ENCODE data around the gene UST.
"Not testable (repeated sequence)": the region's sequence is repeated elsewhere in the genome, so short reads cannot be mapped to it uniquely, and the experiment has no call there.

The UST gene

GRCh38 chr6:149003560-149003959 lies 256.7 kb downstream of the UST start:
- no peak overlapping the region for H3K27ac ChIP-seq
- TF ChIP-seq, protein P1, sequence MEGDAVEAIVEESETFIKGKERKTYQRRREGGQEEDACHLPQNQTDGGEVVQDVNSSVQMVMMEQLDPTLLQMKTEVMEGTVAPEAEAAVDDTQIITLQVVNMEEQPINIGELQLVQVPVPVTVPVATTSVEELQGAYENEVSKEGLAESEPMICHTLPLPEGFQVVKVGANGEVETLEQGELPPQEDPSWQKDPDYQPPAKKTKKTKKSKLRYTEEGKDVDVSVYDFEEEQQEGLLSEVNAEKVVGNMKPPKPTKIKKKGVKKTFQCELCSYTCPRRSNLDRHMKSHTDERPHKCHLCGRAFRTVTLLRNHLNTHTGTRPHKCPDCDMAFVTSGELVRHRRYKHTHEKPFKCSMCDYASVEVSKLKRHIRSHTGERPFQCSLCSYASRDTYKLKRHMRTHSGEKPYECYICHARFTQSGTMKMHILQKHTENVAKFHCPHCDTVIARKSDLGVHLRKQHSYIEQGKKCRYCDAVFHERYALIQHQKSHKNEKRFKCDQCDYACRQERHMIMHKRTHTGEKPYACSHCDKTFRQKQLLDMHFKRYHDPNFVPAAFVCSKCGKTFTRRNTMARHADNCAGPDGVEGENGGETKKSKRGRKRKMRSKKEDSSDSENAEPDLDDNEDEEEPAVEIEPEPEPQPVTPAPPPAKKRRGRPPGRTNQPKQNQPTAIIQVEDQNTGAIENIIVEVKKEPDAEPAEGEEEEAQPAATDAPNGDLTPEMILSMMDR (IDR thresholded peaks at IDR 0.05), result no peak
- no peak for TF ChIP-seq ZFX (IDR thresholded peaks at IDR 0.05; ENCODE audit: borderline replicate concordance)

DNA sequence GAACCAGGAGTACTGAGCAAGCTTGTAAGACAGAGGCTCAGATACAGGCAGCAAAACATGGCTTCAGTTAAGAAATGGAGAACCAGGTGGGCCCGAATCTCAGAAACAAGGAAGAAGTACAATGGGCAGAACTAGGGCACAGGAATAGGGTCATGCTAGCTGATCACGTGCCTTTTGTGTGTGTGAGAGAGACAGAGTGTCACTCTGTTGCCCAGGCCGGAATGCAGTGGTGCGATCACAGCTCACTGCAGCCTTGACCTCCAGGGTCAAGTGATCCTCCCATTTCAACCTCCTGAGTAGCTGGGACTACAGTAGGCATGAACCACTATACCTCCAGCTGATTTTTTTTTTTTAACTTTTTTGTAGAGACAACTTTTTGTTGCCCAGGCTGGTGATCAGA lies 257.8 kb downstream of the UST start:
- TF ChIP-seq ZFX (IDR thresholded peaks at IDR 0.05; ENCODE audit: borderline replicate concordance), result no peak
- TF ChIP-seq, protein P1 (IDR thresholded peaks at IDR 0.05), result no peak
- H3K27ac ChIP-seq, result no peak overlapping the region

- H3K27ac ChIP-seq, result not testable (repeated sequence)
These were observed 259.4 kb downstream of the UST start for GRCh38 chr6:149006236-149006635.

DNA sequence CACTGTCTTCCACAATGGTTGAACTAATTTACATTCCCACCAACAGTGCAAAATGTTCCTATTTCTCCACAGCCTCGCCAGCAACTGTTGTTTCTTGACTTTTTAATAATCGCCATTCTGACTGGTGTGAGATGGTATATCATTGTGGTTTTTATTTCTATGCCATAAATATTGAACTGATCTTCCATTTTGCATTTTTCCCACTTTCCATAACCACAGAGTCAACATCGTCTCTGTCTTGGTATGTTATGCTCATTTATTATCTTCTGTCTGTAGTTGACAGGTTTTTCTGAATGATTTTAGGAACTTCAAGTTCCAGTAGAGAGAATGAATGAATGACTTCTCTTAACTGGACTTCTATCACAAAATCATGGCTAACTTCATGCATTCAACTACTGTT lies 259.8 kb downstream of the UST start:
- H3K27ac ChIP-seq, result no peak overlapping the region
- no peak for TF ChIP-seq ZFX (IDR thresholded peaks at IDR 0.05; ENCODE audit: borderline replicate concordance)
- TF ChIP-seq, protein P1 (IDR thresholded peaks at IDR 0.05), result no peak

DNA sequence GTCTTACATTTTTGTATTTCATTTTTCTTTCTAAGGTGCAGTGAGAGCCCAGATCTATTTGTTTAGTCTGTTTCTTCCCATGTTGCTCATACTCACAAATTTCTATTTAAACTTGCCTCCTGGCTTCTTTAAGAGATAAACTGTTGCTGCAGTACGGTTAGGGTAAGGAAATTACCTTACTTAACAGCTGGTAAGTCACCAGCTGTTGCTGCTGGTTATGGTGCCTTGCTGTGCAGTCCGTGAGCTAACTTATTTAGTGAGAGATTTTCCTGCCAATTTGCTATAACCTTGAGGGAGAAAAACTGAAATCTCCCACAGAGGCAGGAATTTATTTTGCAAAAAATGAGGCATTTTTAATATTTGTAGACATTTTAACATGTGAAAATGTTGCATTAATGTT lies 261.0 kb downstream of the UST start:
- no peak overlapping the region for H3K27ac ChIP-seq

DNA sequence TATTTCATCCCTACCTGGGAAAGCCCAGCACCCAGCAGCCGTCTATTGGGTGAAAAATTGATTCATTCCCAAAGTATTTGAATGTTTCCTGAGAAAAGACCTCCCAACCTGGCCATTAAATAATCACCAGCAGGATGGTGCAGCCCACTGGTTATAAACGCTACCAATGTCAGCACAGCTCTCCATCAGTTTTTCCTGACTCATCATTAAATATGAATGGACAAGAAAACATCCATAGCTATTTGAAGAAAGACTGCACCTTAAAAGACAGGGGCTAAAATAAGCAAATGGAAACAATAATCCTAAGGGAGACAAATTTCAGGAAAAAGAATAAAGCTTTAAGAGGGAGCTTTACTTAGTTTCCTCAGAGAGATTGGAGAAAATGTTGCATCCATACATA lies 261.9 kb downstream of the UST start:
- no peak overlapping the region for H3K27ac ChIP-seq
- TF ChIP-seq, protein P1 (IDR thresholded peaks at IDR 0.05), result no peak
- no peak for TF ChIP-seq ZFX (IDR thresholded peaks at IDR 0.05; ENCODE audit: borderline replicate concordance)

More for the DNA sequence above, 261.0 kb downstream of the UST start:
- no peak for TF ChIP-seq ZFX (IDR thresholded peaks at IDR 0.05; ENCODE audit: borderline replicate concordance)
- TF ChIP-seq, protein P1 (IDR thresholded peaks at IDR 0.05), result no peak

DNA sequence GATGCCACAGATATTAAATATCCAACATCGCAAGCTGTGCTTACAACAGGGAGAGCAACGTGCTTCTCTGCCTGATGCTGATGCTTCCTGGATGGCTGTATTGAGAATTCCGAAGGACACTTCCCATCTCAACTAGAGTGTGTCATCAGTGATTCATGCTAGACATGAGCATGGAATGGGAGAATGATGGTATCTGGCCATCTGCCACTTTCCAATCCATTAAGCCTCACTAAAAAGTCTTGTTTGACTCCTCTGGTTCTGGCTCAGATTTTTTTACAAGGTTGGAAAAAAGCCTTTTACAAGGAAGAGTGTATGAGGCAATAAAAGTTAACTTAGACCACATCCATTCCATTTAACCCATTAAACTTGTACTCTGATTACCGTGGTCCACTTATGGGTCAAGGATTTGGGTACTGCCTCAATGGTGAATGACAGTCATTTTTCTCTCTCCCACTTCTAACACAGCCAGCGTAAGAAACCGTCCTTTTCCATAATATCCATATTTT lies 265.3 kb downstream of the UST start:
- no peak overlapping the region for H3K27ac ChIP-seq
- TF ChIP-seq, protein P1 (IDR thresholded peaks at IDR 0.05), result no peak
- no peak for TF ChIP-seq ZFX (IDR thresholded peaks at IDR 0.05; ENCODE audit: borderline replicate concordance)
